Kidney glomerular epithelial cell (primary cell): ENCODE data around the gene NOB1.

ENCODE experiments used
- DNase-seq: peaks from one replicate; lab custom pipeline; 2025; lab: John Stamatoyannopoulos, UW

NOB1 gene

GRCh38 chr16:69721441-69721957, 33.2 kb downstream of the NOB1 start:
- no peak for DNase-seq

GRCh38 chr16:69720822-69721430, 33.8 kb downstream of the NOB1 start:
- DNase-seq = no peak

GRCh38 chr16:69718111-69718764, 36.5 kb downstream of the NOB1 start:
- no peak for DNase-seq

- DNase-seq = no peak
These were observed 37.7 kb downstream of the NOB1 start for GRCh38 chr16:69717066-69717465.

GRCh38 chr16:69712914-69713581, 41.7 kb downstream of the NOB1 start:
- DNase-seq = no peak

GRCh38 chr16:69712277-69712676, 42.4 kb downstream of the NOB1 start:
- DNase-seq = no peak

GRCh38 chr16:69711115-69711740, 43.5 kb downstream of the NOB1 start:
- DNase-seq = peak; percentile 82

GRCh38 chr16:69709456-69710084, 45.2 kb downstream of the NOB1 start:
- DNase-seq = peak; percentile 60

- DNase-seq = no peak
These were observed 46.6 kb downstream of the NOB1 start for GRCh38 chr16:69707920-69708683.

- DNase-seq = no peak
These were observed 47.8 kb downstream of the NOB1 start for GRCh38 chr16:69706975-69707340.

- no peak for DNase-seq
These were observed 48.3 kb downstream of the NOB1 start for GRCh38 chr16:69706256-69706974.

- DNase-seq = peak; percentile 21
These were observed 51.1 kb downstream of the NOB1 start for GRCh38 chr16:69703638-69704037.

- no peak for DNase-seq
These were observed 52.9 kb downstream of the NOB1 start for GRCh38 chr16:69701866-69702265.

- DNase-seq = no peak
These were observed 53.3 kb downstream of the NOB1 start for GRCh38 chr16:69701452-69701851.

- no peak for DNase-seq
These were observed 54.8 kb downstream of the NOB1 start for GRCh38 chr16:69699915-69700314.

GRCh38 chr16:69698404-69698803, 56.3 kb downstream of the NOB1 start:
- DNase-seq = no peak

GRCh38 chr16:69693916-69694315, 60.8 kb downstream of the NOB1 start:
- no peak for DNase-seq

- DNase-seq = peak; percentile 10
These were observed 62.5 kb downstream of the NOB1 start for GRCh38 chr16:69691980-69692911.
